D721Med (cell line): Measurements from ENCODE around the gene PLXNA4.

ENCODE experiments used
- DNase-seq: peaks from one replicate; pipeline ENCODE4 v3.0.0; 2011; ENCODE audit warnings: low spot score; ENCODE audit not compliant: insufficient read length
- FAIRE-seq: peaks from 2 replicates; lab custom pipeline; 2011; peaks lifted over from hg19 to GRCh38; lab: Jason Lieb, UNC
- TF ChIP-seq, protein P1 (sequence below): IDR thresholded peaks from 2 replicates; pipeline ENCODE4 v1.5.1; 2012; ENCODE audit warnings: mild to moderate bottlenecking, control low read depth; ENCODE audit not compliant: insufficient read depth; ENCODE audit errors: missing control alignments

Gene PLXNA4

DNA sequence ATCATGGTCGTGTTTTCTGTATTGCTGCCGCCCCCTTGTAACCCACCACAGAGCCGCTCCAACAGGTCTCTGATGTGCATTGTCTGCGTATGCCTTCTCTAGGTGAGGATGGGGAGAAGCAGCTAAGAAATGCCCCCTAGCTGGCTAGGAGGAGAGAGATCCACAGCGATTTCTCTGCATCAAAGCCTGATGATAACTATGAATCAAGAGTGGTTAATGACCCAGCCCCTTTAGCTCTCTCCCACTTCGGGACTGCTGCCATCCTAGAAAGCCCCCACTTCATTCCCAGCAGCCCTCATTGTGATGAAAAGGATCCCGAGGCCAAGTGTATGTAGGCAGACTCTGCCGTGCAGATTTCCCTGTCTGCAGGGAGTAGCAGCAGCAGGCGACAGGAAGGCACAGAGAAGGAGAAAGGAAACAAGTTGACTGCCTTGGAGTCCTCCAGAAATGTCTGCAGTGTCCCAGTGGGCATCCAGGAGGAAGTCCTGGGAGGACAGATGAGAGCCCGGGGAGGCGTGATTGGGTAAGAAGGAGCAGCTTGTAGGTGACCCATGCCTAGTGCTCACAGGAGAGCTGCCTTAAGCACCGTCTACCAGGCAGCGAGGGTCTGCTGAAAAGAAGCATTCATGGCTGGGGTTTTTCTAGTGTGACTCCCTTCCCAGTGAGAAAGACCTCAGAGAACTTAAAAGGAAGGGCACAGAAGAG is 2.9 kb downstream of the PLXNA4 start:
- DNase-seq (no peak), FAIRE-seq (no peak)
- TF ChIP-seq, protein P1, sequence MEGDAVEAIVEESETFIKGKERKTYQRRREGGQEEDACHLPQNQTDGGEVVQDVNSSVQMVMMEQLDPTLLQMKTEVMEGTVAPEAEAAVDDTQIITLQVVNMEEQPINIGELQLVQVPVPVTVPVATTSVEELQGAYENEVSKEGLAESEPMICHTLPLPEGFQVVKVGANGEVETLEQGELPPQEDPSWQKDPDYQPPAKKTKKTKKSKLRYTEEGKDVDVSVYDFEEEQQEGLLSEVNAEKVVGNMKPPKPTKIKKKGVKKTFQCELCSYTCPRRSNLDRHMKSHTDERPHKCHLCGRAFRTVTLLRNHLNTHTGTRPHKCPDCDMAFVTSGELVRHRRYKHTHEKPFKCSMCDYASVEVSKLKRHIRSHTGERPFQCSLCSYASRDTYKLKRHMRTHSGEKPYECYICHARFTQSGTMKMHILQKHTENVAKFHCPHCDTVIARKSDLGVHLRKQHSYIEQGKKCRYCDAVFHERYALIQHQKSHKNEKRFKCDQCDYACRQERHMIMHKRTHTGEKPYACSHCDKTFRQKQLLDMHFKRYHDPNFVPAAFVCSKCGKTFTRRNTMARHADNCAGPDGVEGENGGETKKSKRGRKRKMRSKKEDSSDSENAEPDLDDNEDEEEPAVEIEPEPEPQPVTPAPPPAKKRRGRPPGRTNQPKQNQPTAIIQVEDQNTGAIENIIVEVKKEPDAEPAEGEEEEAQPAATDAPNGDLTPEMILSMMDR = no peak

DNA sequence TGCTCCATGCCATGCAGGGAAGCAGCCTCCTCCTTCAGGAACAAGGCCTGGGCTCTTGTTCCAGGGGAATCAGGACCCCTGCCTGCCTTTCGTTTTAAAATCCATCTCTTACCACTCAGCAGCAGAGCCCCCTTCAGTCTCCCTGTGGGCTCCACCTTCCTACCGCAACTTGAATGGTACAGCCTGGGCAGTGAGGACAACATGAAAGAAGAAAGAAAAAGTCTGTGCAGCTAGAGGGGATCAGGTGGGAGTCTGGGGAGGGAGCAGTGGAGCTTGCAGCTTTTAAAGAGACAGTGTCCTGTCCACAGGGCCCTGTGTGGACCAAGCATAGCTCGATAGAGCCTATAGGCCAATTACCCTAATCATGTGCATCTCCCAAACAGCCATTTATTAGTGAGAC is 3.7 kb downstream of the PLXNA4 start:
- FAIRE-seq = no peak
- no peak for DNase-seq
- TF ChIP-seq, protein P1 = no peak

DNA sequence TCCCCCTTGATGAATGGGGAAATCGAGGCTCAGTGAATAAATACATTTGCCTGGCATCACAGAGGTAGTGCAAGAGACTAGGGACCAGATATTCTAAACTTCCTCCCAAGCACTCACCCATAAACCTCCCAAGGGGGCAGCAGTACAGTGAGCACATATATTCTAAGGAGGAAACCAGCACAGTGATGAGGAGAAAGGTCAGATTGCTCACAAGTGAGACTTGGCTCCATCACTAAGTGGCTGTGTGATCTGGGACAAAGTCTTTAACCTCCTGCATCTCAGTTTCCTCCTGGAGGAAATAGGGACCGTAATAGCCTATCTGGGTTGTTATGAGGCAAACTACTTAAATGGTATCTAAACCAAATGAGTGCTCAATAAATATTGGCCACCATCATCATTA is 4.3 kb downstream of the PLXNA4 start:
- DNase-seq = no peak
- no peak for FAIRE-seq
- TF ChIP-seq, protein P1 = no peak

DNA sequence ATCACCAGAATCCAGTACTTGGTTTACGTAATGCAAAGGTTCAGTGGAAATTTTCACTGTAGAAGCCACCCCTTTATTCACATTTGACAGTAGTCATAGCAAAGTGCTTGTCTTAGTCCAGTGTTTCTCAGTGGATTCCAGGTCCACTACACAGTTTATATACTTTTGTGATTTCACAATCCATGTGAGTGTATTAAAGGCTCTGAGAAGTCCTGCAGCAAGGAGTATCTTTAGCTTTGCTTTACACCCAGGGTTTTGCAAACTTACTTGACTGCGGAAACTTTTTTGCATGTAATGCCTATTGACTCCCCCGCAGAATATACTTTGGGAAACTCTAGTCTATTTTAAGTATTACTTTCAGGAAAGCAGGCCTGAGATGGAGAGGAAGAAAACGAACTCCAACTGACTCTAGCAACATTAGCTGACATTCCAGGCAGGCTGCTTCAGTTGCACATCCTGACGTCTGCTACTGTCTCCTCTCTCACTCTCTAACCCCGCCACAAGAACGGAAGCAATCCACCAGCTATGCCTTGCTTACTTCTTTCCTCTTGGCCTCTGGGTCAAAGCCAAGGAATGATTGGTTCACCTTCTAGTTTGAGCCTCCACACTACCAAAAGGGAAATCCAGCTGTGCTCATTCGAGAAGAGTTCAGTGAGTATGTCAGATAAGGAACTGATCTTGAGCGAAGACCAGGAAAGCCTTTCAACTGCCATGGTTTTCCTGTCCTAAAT is 6.2 kb downstream of the PLXNA4 start:
- TF ChIP-seq, protein P1 = no peak
- DNase-seq (no peak), FAIRE-seq (no peak)

DNA sequence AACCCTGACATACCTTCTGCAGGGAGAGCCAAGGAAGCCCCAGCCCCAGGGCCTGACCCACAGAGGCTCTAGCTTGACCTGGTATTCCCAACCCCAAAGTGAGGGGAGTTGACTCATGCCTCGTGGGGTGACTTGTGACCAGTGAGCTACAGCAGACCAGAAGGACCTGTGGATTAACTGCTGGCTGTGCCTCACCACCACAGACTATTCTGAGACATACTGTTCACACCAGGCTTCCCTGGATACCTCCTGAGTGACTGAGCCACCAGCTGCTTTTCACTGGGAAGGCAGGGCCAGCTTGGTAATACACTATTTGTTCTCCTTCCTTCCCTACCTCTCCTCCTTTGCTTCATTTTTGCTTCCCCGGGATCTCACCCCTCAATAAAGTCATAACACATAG is 7.3 kb downstream of the PLXNA4 start:
- TF ChIP-seq, protein P1 = no peak
- DNase-seq (no peak), FAIRE-seq (no peak)

DNA sequence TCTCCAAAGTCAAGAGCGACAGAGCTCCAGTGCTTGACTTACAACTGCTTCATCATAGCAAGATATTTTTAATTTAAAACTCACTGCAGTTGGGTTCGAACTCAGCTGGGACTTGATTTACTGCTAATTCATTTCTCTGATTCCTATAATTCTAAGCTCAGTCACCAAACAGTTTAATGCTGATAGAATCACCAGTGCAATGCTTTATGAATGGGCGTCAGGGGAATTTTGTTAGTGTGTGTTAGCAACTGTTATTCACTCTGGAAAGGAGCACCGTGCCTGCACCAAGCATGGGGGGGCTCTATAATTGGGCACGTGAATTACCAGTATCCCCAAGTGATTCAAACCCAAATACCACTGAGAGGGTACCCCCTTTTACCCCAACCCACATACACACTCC is 10.4 kb downstream of the PLXNA4 start:
- TF ChIP-seq, protein P1 = no peak
- no peak for DNase-seq
- FAIRE-seq = no peak

DNA sequence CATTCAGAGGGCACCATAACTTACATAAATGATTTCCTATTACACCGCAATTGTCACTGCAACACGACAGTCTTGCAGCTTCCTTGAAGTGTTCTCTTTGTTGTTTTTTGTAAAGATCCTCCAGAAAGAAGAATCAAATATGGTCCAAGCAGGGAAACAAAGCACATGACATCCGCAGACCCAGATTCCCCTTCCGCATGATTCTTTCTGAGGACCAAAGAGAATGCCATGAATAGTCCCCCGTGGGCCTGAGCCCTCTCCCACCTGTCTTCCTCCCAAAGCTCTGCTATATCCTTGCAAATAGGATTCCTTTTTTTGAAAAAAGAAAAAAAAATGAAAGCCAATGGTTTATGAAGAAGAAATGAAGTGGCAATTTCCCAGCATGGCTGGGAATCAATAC is 10.8 kb downstream of the PLXNA4 start:
- DNase-seq (no peak), FAIRE-seq (no peak)
- TF ChIP-seq, protein P1 = no peak
